Activated CD4-positive, CD25-positive, alpha-beta regulatory T cell treated with anti-CD3 and anti-CD28 coated beads, Interleukin-2, amount 50 U/mL, for 16 hours (primary cell): ENCODE data around the gene LRRC7.
"Not testable (repeated sequence)": the region's sequence is repeated elsewhere in the genome, so short reads cannot be mapped to it uniquely, and the experiment has no call there.

Experiments used
- DNase-seq: peaks from one replicate; pipeline ENCODE4 v3.0.0-alpha.2; 2020; ENCODE audit warnings: low read depth, low spot score

Gene LRRC7

GRCh38 chr1:69697340-69697739, 129.6 kb downstream of the LRRC7 start:
- DNase-seq, result no peak

- DNase-seq, result no peak
Observed at GRCh38 chr1:69700770-69701169, 133.0 kb downstream of the LRRC7 start.

- no peak for DNase-seq
Observed at GRCh38 chr1:69702085-69702484, 134.4 kb downstream of the LRRC7 start.

GRCh38 chr1:69706473-69706872, 138.8 kb downstream of the LRRC7 start:
- DNase-seq, result no peak

GRCh38 chr1:69707103-69707502, 139.4 kb downstream of the LRRC7 start:
- no peak for DNase-seq

- no peak for DNase-seq
Observed at GRCh38 chr1:69710484-69711189, 142.9 kb downstream of the LRRC7 start.

GRCh38 chr1:69711190-69711930, 143.6 kb downstream of the LRRC7 start:
- DNase-seq, result no peak

GRCh38 chr1:69717834-69718233, 150.1 kb downstream of the LRRC7 start:
- not testable (repeated sequence) for DNase-seq

GRCh38 chr1:69728206-69728605, 160.5 kb downstream of the LRRC7 start:
- no peak for DNase-seq

- no peak for DNase-seq
Observed at GRCh38 chr1:69733061-69733460, 165.3 kb downstream of the LRRC7 start.

GRCh38 chr1:69737527-69738185, 169.9 kb downstream of the LRRC7 start:
- no peak for DNase-seq

GRCh38 chr1:69738458-69739250, 170.9 kb downstream of the LRRC7 start:
- no peak for DNase-seq

GRCh38 chr1:69739251-69739605, 171.5 kb downstream of the LRRC7 start:
- no peak for DNase-seq

- DNase-seq, result no peak
Observed at GRCh38 chr1:69743146-69743545, 175.4 kb downstream of the LRRC7 start.

GRCh38 chr1:69744381-69744780, 176.7 kb downstream of the LRRC7 start:
- no peak for DNase-seq

- DNase-seq, result no peak
Observed at GRCh38 chr1:69747207-69747606, 179.5 kb downstream of the LRRC7 start.

- DNase-seq, result no peak
Observed at GRCh38 chr1:69750638-69751037, 182.9 kb downstream of the LRRC7 start.

- no peak for DNase-seq
Observed at GRCh38 chr1:69752831-69753230, 185.1 kb downstream of the LRRC7 start.

GRCh38 chr1:69754521-69754920, 186.8 kb downstream of the LRRC7 start:
- no peak for DNase-seq

- no peak for DNase-seq
Observed at GRCh38 chr1:69755647-69756046, 187.9 kb downstream of the LRRC7 start.

GRCh38 chr1:69765951-69766350, 198.2 kb downstream of the LRRC7 start:
- no peak for DNase-seq
